ENCODE data around the gene MYO18B. TPM values are rescaled to one million over a fixed set of nuclear protein-coding genes. Genes with fewer than 3 reads are reported as not detected.
A peak's percentile ranks its signal among the peaks of the same experiment; 100 is the strongest.

The MYO18B gene
- total RNA-seq, 8 experiments from 2014 or later, result 0.09 to 0.91 (median 0.32) TPM

DNA sequence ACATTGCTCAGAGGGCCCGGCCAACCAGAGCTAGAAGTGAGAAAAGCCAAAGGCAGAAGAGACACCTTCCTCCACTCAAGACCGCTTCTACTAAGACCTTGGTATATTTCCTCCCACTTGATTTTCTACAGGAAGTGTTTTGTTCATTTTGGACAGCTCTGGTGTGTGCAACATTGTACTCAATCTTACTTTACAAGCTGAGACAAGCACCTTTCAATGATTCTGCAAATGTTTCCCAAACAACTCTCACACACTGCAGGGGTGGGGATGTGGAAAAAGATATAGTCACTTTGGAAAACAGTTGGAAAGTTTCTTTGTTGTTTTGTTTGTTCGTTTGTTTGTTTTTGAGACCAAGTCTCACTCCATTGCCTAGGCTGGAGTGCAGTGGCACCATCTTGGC, 15.7 kb downstream of the MYO18B start:
- ATAC-seq (replicated peaks in 6 of 8), result no peak
- Histone ChIP-seq H3K4me1 (replicated peaks in 1 of 2) (no peaks in the 10 kb centered on the region), H3K4me3 (no peak overlapping the region), H3K27ac (no peak overlapping the region)
- 26 to 86% (median 66%) methylated on average over 1 to 3 of the region's 3 CpGs; no CpG with 5 or more reads in 2 of the 10 experiments for WGBS, 10 experiments
- in situ Hi-C loops (cut with MboI; ENCODE audit: low pct_unique_long_range_greater_than_20kb in 2 of 9, low sequenced_read_pairs in 9 of 9, unreplicated experiment in 9 of 9), result loop anchor here in 3 of 9 experiments (25.0 kb wide), 3 partner anchors 295 to 580 kb away; partner anchors contain the start of gene CRYBB2 (in 2 of the 3)

DNA sequence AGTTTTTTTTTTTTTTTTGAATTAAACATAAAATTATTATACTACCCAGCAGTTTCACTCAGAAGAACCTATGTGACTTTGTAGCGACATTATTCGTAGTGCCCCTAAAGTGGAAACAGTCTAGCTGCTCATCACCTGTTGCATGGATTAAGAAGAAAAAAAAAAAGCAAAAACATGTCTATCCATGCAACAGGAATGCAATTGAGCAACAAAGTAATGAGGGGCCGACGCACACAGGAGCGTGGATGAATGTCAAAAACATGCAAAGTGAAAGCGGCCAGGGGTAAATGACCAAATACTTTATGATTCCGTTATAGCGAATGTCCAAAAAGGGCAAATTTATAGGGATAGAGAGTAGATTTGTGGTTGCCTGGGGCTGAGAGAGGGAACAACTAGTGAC, 16.3 kb downstream of the MYO18B start:
- H3K27ac ChIP-seq, result no peak overlapping the region
- ATAC-seq (replicated peaks in 6 of 8), result no peak
- H3K4me3 ChIP-seq, result no peak overlapping the region
- H3K4me1 ChIP-seq (replicated peaks in 1 of 2), result no peaks in the 10 kb centered on the region
- 63 to 96% (median 93%) methylated on average over 3 to 8 of the region's 8 CpGs for WGBS, 10 experiments
- in situ Hi-C loops (cut with MboI; ENCODE audit: low pct_unique_long_range_greater_than_20kb in 2 of 9, low sequenced_read_pairs in 9 of 9, unreplicated experiment in 9 of 9), result loop anchor here in 3 of 9 experiments (25.0 kb wide), 3 partner anchors 296 to 579 kb away; partner anchors contain the start of gene CRYBB2 (in 2 of the 3)

DNA sequence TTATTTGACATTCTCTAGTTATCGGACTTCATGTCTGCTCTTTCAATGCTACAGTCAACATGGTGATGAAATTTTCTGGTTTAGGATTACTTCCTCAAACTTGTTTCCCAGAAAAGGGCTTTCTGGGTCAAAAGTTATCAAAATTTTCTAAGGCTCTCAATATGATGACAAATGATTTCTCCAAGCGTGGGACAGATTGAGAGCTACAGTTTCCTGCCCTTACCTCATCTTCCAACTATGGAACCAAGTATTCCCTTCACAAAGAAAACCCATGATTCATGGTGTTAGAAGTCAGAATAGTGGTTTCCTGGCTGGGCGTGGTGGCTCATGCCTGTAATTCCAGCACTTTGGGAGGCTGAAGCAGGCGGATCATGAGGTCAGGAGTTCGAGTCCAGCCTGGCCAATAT, 17.8 kb downstream of the MYO18B start:
- in situ Hi-C loops (cut with MboI; ENCODE audit: low pct_unique_long_range_greater_than_20kb in 2 of 9, low sequenced_read_pairs in 9 of 9, unreplicated experiment in 9 of 9), result loop anchor here in 3 of 9 experiments (25.0 kb wide), 3 partner anchors 298 to 577 kb away; partner anchors contain the start of gene CRYBB2 (in 2 of the 3)
- Histone ChIP-seq H3K4me3 (no peak overlapping the region), H3K27ac (no peak overlapping the region), H3K4me1 (replicated peaks in 1 of 2) (no peaks in the 10 kb centered on the region)
- 16 to 86% (median 57%) methylated on average over 1 to 5 of the region's 5 CpGs; no CpG with 5 or more reads in 1 of the 10 experiments for WGBS, 10 experiments
- ATAC-seq (replicated peaks in 6 of 8), result peak in 2 of 8 experiments; percentile 89 to 97

DNA sequence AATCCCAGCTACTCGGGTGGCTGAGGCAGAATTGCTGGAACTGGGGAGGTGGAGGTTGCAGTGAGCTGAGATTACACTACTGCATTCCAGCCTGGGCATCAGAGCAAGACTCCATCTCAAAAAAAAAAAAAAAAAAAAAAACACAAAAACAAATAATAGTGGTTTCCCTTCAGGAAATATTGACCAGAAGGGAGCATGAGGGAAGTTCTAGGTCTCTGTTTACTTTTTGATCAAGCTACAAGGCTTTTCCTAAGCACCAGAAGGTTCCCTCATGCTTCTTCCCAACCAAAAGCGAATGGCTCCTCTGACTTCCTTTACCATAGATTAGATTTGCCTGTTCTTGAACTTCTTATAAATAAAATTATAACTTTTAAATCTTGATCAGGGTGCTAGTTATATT, 18.3 kb downstream of the MYO18B start:
- Histone ChIP-seq H3K4me1 (replicated peaks in 1 of 2) (no peaks in the 10 kb centered on the region), H3K27ac (no peak overlapping the region), H3K4me3 (no peak overlapping the region)
- in situ Hi-C loops (cut with MboI; ENCODE audit: low pct_unique_long_range_greater_than_20kb in 2 of 9, low sequenced_read_pairs in 9 of 9, unreplicated experiment in 9 of 9), result loop anchor here in 3 of 9 experiments (25.0 kb wide), 3 partner anchors 298 to 577 kb away; partner anchors contain the start of gene CRYBB2 (in 2 of the 3)
- WGBS, 10 experiments, result 27 to 100% (median 73%) methylated on average over 1 to 2 of the region's 2 CpGs; no CpG with 5 or more reads in 2 of the 10 experiments
- no peak for ATAC-seq (replicated peaks in 6 of 8)

DNA sequence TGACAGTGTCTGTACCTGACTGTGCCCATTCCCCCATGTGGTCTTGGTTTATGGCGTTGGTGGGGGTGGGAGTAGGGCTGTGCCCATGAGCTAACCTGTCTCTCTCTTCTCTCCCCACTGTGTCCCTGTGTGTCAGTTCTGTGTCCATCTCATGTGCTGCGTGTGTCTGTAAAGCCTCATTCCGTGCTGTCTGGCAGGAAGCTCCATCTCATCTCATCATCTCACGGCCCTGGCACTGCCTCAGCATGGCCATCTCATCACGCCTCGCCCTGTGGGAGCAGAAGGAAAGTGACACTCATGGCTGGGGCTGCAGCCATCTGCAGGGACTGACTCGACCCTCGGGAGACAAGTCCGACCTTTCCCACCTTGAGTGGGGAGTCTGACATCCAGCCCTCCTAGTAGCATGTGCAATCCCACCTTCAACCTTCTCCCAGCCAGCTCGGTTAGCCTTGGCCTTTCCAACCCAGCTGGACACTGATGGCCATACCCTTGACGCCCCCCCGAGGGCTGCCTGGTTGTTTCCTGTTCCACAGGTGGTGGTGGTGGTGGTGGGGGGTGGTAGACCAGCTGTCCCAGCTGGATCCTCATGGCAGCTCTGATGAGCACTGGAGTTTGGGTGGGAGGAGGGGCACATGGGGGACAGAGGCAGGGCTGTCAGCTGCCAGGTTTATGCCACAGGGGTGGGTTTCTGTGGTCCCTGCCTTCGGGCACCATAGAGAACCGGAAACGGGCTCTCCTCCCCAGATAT, 19.0 kb downstream of the MYO18B start:
- Histone ChIP-seq H3K4me1 (replicated peaks in 1 of 2) (no peaks in the 10 kb centered on the region), H3K4me3 (no peak overlapping the region), H3K27ac (no peak overlapping the region)
- ATAC-seq (replicated peaks in 6 of 8), result no peak
- 44 to 100% (median 77%) methylated on average over 1 to 8 of the region's 15 CpGs; no CpG with 5 or more reads in 4 of the 10 experiments for WGBS, 10 experiments
- in situ Hi-C loops (cut with MboI; ENCODE audit: low pct_unique_long_range_greater_than_20kb in 2 of 9, low sequenced_read_pairs in 9 of 9, unreplicated experiment in 9 of 9), result loop anchor here in 3 of 9 experiments (25.0 kb wide), 3 partner anchors 299 to 576 kb away; partner anchors contain the start of gene CRYBB2 (in 2 of the 3)

DNA sequence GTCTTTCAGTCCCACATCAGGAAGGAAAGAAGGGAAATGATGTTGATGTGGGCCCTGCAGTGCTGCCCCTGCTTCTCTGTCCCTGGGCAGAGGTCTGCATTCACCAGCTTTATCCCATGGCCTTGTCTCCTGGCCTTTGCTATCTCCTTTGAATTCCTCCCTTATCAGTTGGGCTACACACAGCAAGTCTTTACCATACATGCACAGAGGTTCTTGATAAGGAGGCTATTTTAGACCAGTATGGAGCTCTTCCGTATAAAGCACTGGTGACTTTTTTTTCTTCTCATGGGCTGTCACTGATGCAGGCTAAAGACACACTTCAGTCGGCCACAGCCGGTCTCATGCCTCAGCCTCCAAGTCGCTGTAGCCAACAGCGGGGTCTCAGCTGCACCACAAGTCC, 20.2 kb downstream of the MYO18B start:
- in situ Hi-C loops (cut with MboI; ENCODE audit: low pct_unique_long_range_greater_than_20kb in 2 of 9, low sequenced_read_pairs in 9 of 9, unreplicated experiment in 9 of 9), result loop anchor here in 3 of 9 experiments (25.0 kb wide), 3 partner anchors 300 to 575 kb away; partner anchors contain the start of gene CRYBB2 (in 2 of the 3)
- no peak overlapping the region for H3K4me3 ChIP-seq
- H3K4me1 ChIP-seq (replicated peaks in 1 of 2), result no peaks in the 10 kb centered on the region
- 77 to 100% (median 83%) methylated on average over 1 to 5 of the region's 5 CpGs; no CpG with 5 or more reads in 5 of the 10 experiments for WGBS, 10 experiments
- no peak overlapping the region for H3K27ac ChIP-seq
- no peak for ATAC-seq (replicated peaks in 6 of 8)

DNA sequence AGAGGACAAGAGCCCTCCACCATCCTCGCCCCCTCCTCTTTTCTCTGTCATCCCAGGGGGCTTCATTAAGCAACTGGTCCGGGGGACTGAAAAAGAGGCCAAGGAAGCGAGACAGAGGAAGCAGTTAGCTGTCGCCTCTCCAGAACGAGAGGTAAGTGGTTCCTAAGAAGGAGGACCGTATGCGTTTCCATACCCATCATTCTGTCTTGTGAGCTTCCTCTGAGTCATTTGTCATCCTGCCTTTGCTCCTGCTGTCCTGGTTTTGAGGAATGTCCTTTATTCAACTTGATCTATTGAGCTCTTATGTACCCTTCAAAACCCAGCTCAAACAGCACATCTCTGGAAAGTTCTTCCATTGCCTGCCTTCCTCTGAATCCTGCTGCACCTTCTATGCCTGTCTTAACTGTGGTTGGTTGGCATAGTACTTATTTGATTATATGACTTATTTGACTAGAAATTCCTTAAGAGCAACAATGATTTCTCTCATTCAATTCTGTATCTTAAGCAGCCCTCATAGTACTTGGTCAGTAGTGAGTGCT, 21.3 kb downstream of the MYO18B start:
- H3K4me3 ChIP-seq, result no peak overlapping the region
- no peak for ATAC-seq (replicated peaks in 6 of 8)
- no peaks in the 10 kb centered on the region for H3K4me1 ChIP-seq (replicated peaks in 1 of 2)
- 22 to 66% (median 46%) methylated on average over 1 to 6 of the region's 7 CpGs; no CpG with 5 or more reads in 4 of the 10 experiments for WGBS, 10 experiments
- H3K27ac ChIP-seq, result no peak overlapping the region
- in situ Hi-C loops (cut with MboI; ENCODE audit: low pct_unique_long_range_greater_than_20kb in 2 of 9, low sequenced_read_pairs in 9 of 9, unreplicated experiment in 9 of 9), result loop anchor here in 3 of 9 experiments (25.0 kb wide), 3 partner anchors 301 to 574 kb away; partner anchors contain the start of gene CRYBB2 (in 2 of the 3)

DNA sequence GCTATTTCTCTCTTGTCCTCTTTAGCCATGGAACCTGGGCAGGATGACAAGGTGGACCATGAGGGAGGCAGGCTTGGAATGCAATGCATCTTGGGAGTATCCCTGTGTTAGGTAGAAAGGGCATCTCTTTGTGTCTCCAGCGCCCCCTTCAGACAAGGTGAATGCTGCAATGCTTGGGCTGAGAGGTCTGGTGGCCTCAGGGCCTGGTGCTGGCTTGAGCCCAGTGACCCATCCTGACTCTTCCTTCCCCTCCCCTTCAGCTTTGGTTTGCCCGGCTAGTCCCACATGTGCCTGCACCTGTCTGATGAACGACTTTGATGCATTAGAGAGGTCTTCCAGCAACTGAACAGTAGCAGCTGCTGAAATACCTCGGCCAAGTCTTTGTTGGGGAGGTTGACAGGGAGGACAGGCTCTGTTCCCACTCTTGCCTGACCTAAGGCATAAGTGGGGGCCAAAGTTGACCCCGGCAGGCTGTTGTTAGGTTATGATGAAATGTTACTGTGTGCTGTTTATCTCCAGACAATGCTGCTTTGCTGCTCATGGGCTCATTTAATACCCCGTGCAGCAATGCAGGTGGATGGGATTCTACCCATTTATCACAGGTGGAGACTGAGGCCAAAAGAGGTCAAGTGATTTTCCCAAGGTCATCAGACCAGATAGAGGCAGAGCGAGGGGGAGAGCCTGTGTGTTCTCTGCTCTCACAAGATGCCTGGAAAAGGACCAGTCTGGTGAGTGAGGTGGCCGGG, 22.5 kb downstream of the MYO18B start:
- no peak overlapping the region for H3K4me3 ChIP-seq
- in situ Hi-C loops (cut with MboI; ENCODE audit: low pct_unique_long_range_greater_than_20kb in 2 of 9, low sequenced_read_pairs in 9 of 9, unreplicated experiment in 9 of 9), result loop anchor here in 3 of 9 experiments (25.0 kb wide), 3 partner anchors 302 to 573 kb away; partner anchors contain the start of gene CRYBB2 (in 2 of the 3)
- ATAC-seq (replicated peaks in 6 of 8), result no peak
- no peak overlapping the region for H3K27ac ChIP-seq
- 20 to 92% (median 50%) methylated on average over 1 to 5 of the region's 8 CpGs; no CpG with 5 or more reads in 2 of the 10 experiments for WGBS, 10 experiments
- H3K4me1 ChIP-seq (replicated peaks in 1 of 2), result no peaks in the 10 kb centered on the region

DNA sequence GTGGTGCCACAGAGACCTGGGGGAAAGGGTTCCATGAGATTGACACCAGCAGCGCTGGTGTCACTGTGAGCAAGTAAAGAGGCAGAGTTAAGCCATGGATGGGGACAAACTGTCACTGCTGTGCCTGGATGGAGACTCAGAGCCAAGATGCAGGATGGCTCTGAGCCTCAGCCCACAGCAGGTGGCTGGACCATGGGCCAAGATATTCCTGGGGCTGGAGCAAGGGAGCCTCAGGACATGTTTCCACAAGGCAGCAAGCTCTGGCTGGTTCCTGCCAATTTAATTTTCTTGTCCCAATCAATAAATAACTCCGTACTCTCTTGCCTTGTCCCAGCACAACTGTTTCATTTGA, 23.0 kb downstream of the MYO18B start:
- no peak overlapping the region for H3K4me3 ChIP-seq
- in situ Hi-C loops (cut with MboI; ENCODE audit: low pct_unique_long_range_greater_than_20kb in 2 of 9, low sequenced_read_pairs in 9 of 9, unreplicated experiment in 9 of 9), result loop anchor here in 3 of 9 experiments (25.0 kb wide), 3 partner anchors 303 to 572 kb away; partner anchors contain the start of gene CRYBB2 (in 2 of the 3)
- WGBS, 10 experiments, result 13 to 100% (median 80%) methylated on average over 1 to 2 of the region's 2 CpGs; no CpG with 5 or more reads in 2 of the 10 experiments

DNA sequence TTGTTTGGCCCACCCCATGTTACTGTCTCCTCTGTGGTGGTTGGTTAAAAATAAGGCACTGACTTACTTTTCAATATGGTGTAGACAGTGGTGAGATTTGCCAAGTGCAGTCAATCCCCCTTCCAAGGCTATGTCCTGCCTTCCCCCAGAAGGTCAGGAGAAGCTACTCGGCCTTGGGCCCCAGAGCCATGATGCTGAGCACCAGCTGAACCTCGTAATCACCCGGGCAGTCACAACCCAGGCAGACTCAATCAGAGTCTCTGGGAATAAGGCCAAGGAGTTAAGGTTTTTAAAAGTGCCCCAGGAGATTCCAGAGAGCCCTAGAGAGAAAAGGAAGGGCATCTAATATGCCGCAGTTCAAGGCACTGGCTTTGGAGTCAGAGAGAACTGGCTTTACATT, 23.8 kb downstream of the MYO18B start:
- in situ Hi-C loops (cut with MboI; ENCODE audit: low pct_unique_long_range_greater_than_20kb in 2 of 9, low sequenced_read_pairs in 9 of 9, unreplicated experiment in 9 of 9), result loop anchor here in 3 of 9 experiments (25.0 kb wide), 3 partner anchors 304 to 572 kb away; partner anchors contain the start of gene CRYBB2 (in 2 of the 3)
- WGBS, 10 experiments, result 44 to 87% (median 74%) methylated on average over 1 to 4 of the region's 4 CpGs; no CpG with 5 or more reads in 4 of the 10 experiments
- ATAC-seq (replicated peaks in 6 of 8), result no peak

More for the DNA sequence above, 23.0 kb downstream of the MYO18B start:
- Histone ChIP-seq H3K27ac (no peak overlapping the region), H3K4me1 (replicated peaks in 1 of 2) (no peaks in the 10 kb centered on the region)
- ATAC-seq (replicated peaks in 6 of 8), result no peak

DNA sequence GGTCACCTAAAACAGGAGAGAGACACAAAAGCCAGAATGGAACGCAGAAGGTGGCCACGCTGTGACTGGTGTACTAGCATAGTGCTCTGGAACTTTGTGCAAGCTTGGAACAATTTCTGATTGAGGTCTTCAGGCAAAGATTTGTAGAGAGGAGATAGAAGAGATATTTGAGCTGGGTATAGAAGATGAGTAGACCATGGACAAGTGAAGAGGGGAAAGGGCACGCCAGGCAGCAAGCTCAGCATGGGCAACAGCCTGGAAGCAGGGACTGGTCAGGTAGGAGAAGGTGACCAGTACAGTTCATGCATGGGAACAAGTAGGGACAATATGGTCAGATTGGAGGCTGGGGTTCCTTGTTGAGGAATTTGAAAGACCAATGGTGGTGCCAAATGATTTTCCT, 24.4 kb downstream of the MYO18B start:
- no peak for ATAC-seq (replicated peaks in 6 of 8)
- WGBS, 10 experiments, result 37 to 100% (median 81%) methylated on average over 2 to 3 of the region's 3 CpGs; no CpG with 5 or more reads in 3 of the 10 experiments
- in situ Hi-C loops (cut with MboI; ENCODE audit: low pct_unique_long_range_greater_than_20kb in 2 of 9, low sequenced_read_pairs in 9 of 9, unreplicated experiment in 9 of 9), result loop anchor here in 3 of 9 experiments (25.0 kb wide), 3 partner anchors 304 to 571 kb away; partner anchors contain the start of gene CRYBB2 (in 2 of the 3)
- Histone ChIP-seq H3K4me3 (no peak overlapping the region), H3K4me1 (replicated peaks in 1 of 2) (no peaks in the 10 kb centered on the region), H3K27ac (no peak overlapping the region)

More for the DNA sequence above, 23.8 kb downstream of the MYO18B start:
- Histone ChIP-seq H3K4me3 (no peak overlapping the region), H3K4me1 (replicated peaks in 1 of 2) (no peaks in the 10 kb centered on the region), H3K27ac (no peak overlapping the region)

DNA sequence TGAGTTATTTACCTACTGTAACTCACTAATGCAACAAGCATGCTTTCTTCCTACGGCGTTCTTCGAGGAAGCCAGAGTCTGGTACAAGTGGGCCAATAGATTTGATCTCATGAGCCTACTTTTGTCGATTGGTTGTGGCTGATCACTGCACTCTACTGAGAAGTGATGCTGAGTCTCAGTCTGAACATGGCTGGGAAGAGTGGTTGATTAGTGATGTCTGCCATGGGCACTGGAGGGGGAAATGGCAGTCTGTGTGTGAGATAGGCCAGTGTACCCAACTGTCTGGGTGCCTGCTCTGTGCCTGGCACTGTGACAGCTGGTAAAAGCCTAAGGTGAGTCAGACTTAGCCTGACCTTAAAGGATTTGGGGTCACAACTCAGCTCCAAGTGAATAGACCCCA, 28.3 kb downstream of the MYO18B start:
- H3K4me1 ChIP-seq (replicated peaks in 1 of 2), result peaks cover 2% of the 10 kb centered on the region in 2 donors
- in situ Hi-C loops (cut with MboI; ENCODE audit: low pct_unique_long_range_greater_than_20kb in 2 of 9, low sequenced_read_pairs in 9 of 9, unreplicated experiment in 9 of 9), result loop anchor here in 5 of 9 experiments (10.0 to 25.0 kb wide), 5 partner anchors 306 to 567 kb away; partner anchors contain the start of gene CRYBB2 (in 2 of the 5)
- no peak for ATAC-seq (replicated peaks in 6 of 8)
- no peak overlapping the region for H3K27ac ChIP-seq
- H3K4me3 ChIP-seq, result no peak overlapping the region
- WGBS, 10 experiments, result 80 to 100% (median 95%) methylated on average over 1 to 4 of the region's 4 CpGs; no CpG with 5 or more reads in 2 of the 10 experiments

Data from motor neuron (in vitro differentiated cells).